SK-N-SH (cell line): ENCODE results near the gene USP32. TPM values are rescaled to one million over a fixed set of nuclear protein-coding genes. Genes with fewer than 3 reads are reported as not detected.

ENCODE experiments used
- CTCF ChIA-PET: fragments of 300-600, 350-600 bp; formaldehyde crosslinking; extraction: SDS; loops from one replicate; lab custom pipeline; 2021; lab: Yijun Ruan, JAX
- POLR2A ChIA-PET: fragments of 350-600 bp; sonication (Branson Sonifier 250); formaldehyde crosslinking; extraction: SDS; loops from one replicate; lab custom pipeline; 2020; ENCODE audit warnings: antibody characterized with exemption, inconsistent platforms; lab: Yijun Ruan, JAX
- DNase-seq: peaks from one replicate; pipeline ENCODE4 v3.0.0; 2012
- H2AFZ ChIP-seq: fragments of 200-600 bp; sonication (generic); 2 replicates; pipeline ENCODE4 v1.8.1; 2016; ENCODE audit warnings: antibody characterized with exemption, mild to moderate bottlenecking, low read depth
- H3F3A ChIP-seq: fragments of 200-600 bp; sonication (generic); replicated peaks from 2 replicates; pipeline ENCODE3; 2016; ENCODE audit warnings: antibody characterized with exemption, mild to moderate bottlenecking; ENCODE audit not compliant: insufficient read depth
- H3K27ac ChIP-seq, 2 experiments: fragments of 200-500 bp in 1 of 2; fragments of 200-600 bp in 1 of 2; sonication (Bioruptor generic) in 1 of 2; sonication (generic), shearing (Covaris generic) in 1 of 2; 2 replicates each; pipeline versions ENCODE4 v1.5.1 to v1.6.1; 2014 to 2016; ENCODE audit warnings: low read depth in 2 of 2, inconsistent platforms in 1 of 2, low read length in 1 of 2, mild to moderate bottlenecking in 1 of 2, mixed read lengths in 1 of 2
- H3K27me3 ChIP-seq: fragments of 200-600 bp; sonication (generic), shearing (Covaris generic); 2 replicates; pipeline ENCODE4 v1.6.1; 2016; ENCODE audit warnings: mixed run types; ENCODE audit not compliant: insufficient read depth
- H3K36me3 ChIP-seq, 2 experiments: fragments of 200-500 bp in 1 of 2; fragments of 200-600 bp in 1 of 2; sonication (Bioruptor generic) in 1 of 2; sonication (generic) in 1 of 2; replicated peaks in 1 of 2; 2 replicates each; pipeline versions ENCODE3 to v1.5.1; 2014 to 2016; ENCODE audit warnings: low read length in 1 of 2, mild to moderate bottlenecking in 1 of 2; ENCODE audit not compliant: insufficient read depth in 2 of 2, control insufficient read depth in 1 of 2
- H3K4me1 ChIP-seq, 2 experiments: fragments of 200-500 bp in 1 of 2; fragments of 200-600 bp in 1 of 2; sonication (Bioruptor generic) in 1 of 2; sonication (generic), shearing (Covaris generic) in 1 of 2; 2 replicates each; pipeline versions ENCODE4 v1.5.1 to v1.6.1; 2014 to 2016; ENCODE audit warnings: low read depth in 1 of 2, low read length in 1 of 2, mixed run types in 1 of 2; ENCODE audit not compliant: insufficient read depth in 2 of 2, control insufficient read depth in 1 of 2
- H3K4me2 ChIP-seq: fragments of 200-600 bp; sonication (generic), shearing (Covaris generic); 2 replicates; pipeline ENCODE4 v1.6.1; 2017; ENCODE audit warnings: mixed run types
- H3K4me3 ChIP-seq, 2 experiments: fragments of 200-500 bp in 1 of 2; fragments of 200-600 bp in 1 of 2; sonication (Bioruptor generic) in 1 of 2; sonication (generic), shearing (Covaris generic) in 1 of 2; 2 replicates each; pipeline versions ENCODE4 v1.5.1 to v1.8.1; 2014 to 2016; ENCODE audit warnings: low read depth in 2 of 2, inconsistent platforms in 1 of 2, low read length in 1 of 2, mild to moderate bottlenecking in 1 of 2, mixed read lengths in 1 of 2, moderate library complexity in 1 of 2
- H3K79me2 ChIP-seq: fragments of 200-600 bp; sonication (generic); 2 replicates; pipeline ENCODE4 v1.8.1; 2017; ENCODE audit warnings: mild to moderate bottlenecking; ENCODE audit not compliant: insufficient read depth
- H3K9ac ChIP-seq: fragments of 200-600 bp; sonication (generic); 2 replicates; pipeline ENCODE4 v1.6.1; 2017; ENCODE audit warnings: mixed run types
- H3K9me2 ChIP-seq: fragments of 200-600 bp; sonication (generic); 2 replicates; pipeline ENCODE4 v1.6.1; 2017; ENCODE audit warnings: mixed run types
- H3K9me3 ChIP-seq: fragments of 200-600 bp; sonication (generic); 2 replicates; pipeline ENCODE4 v1.6.1; 2017; ENCODE audit warnings: mixed run types, mild to moderate bottlenecking, moderate library complexity
- H4K20me1 ChIP-seq: fragments of 200-600 bp; sonication (generic); 2 replicates; pipeline ENCODE4 v1.6.1; 2017; ENCODE audit warnings: mild to moderate bottlenecking, mixed run types; ENCODE audit not compliant: insufficient read depth
- CHD2 ChIP-seq: fragments of 150-350 bp; IDR thresholded peaks from 2 replicates; pipeline ENCODE4 v1.6.1; 2018; ENCODE audit warnings: low read length; ENCODE audit not compliant: partially characterized antibody
- EZH2phosphoT487 ChIP-seq: fragments of 200-600 bp; sonication (generic); IDR thresholded peaks from 2 replicates; pipeline ENCODE4 v1.6.1; 2017; ENCODE audit warnings: low read depth, mixed run types, mild to moderate bottlenecking, antibody characterized with exemption, moderate library complexity, borderline replicate concordance
- FOXJ3 ChIP-seq: sonication (generic); formaldehyde crosslinking; IDR thresholded peaks from 2 replicates; pipeline ENCODE4 v1.5.1; 2020; ENCODE audit warnings: mild to moderate bottlenecking, missing genetic modification reagents
- FOXM1 ChIP-seq: IDR thresholded peaks from 2 replicates; pipeline ENCODE4 v1.4.0; 2012; ENCODE audit warnings: low read depth, mild to moderate bottlenecking
- JUND ChIP-seq: IDR thresholded peaks from 2 replicates; pipeline ENCODE4 v1.4.0; 2012
- MEF2A ChIP-seq: IDR thresholded peaks from 2 replicates; pipeline ENCODE4 v1.4.0; 2012; ENCODE audit warnings: low read depth, borderline replicate concordance
- SIN3A ChIP-seq: IDR thresholded peaks from 2 replicates; pipeline ENCODE4 v1.6.1; 2012; ENCODE audit warnings: low read depth, mild to moderate bottlenecking, low read length, moderate library complexity, borderline replicate concordance
- SMC3 ChIP-seq: IDR thresholded peaks from 2 replicates; pipeline ENCODE4 v1.6.1; 2012; ENCODE audit warnings: low read depth, low read length, improper control_type of control experiment
- TAF1 ChIP-seq: IDR thresholded peaks from 2 replicates; pipeline ENCODE4 v1.6.1; 2012; ENCODE audit warnings: low read depth, mild to moderate bottlenecking, low read length, moderate library complexity, borderline replicate concordance
- TEAD4 ChIP-seq: IDR thresholded peaks from 2 replicates; pipeline ENCODE4 v1.4.0; 2012; ENCODE audit warnings: mild to moderate bottlenecking, borderline replicate concordance; ENCODE audit not compliant: insufficient read depth
- WGBS: methylation state at CpG from one replicate; pipeline ENCODE4 v1.1.6; 2017; ENCODE audit warnings: low lambda C conversion rate; 5-methylcytosine and 5-hydroxymethylcytosine counted together
- polyA plus RNA-seq, 3 experiments: library from polyadenylated mRNA; depleted of rRNA; stranded (reverse); fragments of >200 nt; gene quantifications; 2 replicates each; pipeline ENCODE4 v1.2.3, GENCODE V29; 2012
- TF ChIP-seq, protein P1 (sequence below): fragments of 200-600 bp; sonication (generic); IDR thresholded peaks from 2 replicates; pipeline ENCODE4 v1.6.1; 2017; ENCODE audit warnings: antibody characterized with exemption, mild to moderate bottlenecking, moderate library complexity
- TF ChIP-seq, protein P2 (sequence below): IDR thresholded peaks from 2 replicates; pipeline ENCODE4 v1.4.0; 2012; ENCODE audit warnings: low read depth, borderline replicate concordance
- TF ChIP-seq, protein P3 (sequence below): IDR thresholded peaks from 2 replicates; pipeline ENCODE4 v1.6.1; 2012; ENCODE audit warnings: mild to moderate bottlenecking, low read depth, low read length, moderate library complexity

Gene USP32
- polyA plus RNA-seq, 1 of the 3 experiments (the other 2 are of a cell fraction): 25.6 TPM

DNA sequence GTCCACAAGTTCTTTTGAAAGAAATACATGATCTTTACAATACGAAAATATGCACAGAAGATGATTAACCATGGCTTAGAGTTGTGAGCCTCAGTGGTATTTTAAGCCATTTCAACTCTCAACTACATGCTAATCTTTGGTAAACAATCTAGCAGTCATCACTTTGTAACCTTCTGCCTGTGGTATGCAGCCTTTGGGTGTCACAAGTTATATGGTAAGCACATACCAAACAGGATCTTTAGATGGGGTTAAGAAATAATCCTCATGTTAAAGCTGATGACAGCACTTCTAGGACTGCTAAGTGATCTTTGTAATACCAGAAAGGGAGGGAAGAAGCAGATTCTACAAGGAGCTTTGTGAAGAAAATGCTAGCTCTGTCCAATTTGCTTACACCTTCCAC lies 167.9 kb downstream of the USP32 start:
- ChIA-PET CTCF (interaction anchor here (1.1 to 2.2 kb wide), 3 partner anchors 82 to 198 kb away, joined by 3 to 12 read pairs (median 4); partner anchors contain the start of gene CHCT1), POLR2A (no interaction called here)
- H3K9ac ChIP-seq: no peak overlapping the region
- H3K36me3 ChIP-seq: peaks cover 30 to 55% of the 10 kb centered on the region in 2 experiments
- peaks cover under 1% of the 10 kb centered on the region for H3F3A ChIP-seq
- TF ChIP-seq MEF2A: no peak
- no peak for TF ChIP-seq SIN3A
- TF ChIP-seq, protein P1, sequence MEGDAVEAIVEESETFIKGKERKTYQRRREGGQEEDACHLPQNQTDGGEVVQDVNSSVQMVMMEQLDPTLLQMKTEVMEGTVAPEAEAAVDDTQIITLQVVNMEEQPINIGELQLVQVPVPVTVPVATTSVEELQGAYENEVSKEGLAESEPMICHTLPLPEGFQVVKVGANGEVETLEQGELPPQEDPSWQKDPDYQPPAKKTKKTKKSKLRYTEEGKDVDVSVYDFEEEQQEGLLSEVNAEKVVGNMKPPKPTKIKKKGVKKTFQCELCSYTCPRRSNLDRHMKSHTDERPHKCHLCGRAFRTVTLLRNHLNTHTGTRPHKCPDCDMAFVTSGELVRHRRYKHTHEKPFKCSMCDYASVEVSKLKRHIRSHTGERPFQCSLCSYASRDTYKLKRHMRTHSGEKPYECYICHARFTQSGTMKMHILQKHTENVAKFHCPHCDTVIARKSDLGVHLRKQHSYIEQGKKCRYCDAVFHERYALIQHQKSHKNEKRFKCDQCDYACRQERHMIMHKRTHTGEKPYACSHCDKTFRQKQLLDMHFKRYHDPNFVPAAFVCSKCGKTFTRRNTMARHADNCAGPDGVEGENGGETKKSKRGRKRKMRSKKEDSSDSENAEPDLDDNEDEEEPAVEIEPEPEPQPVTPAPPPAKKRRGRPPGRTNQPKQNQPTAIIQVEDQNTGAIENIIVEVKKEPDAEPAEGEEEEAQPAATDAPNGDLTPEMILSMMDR: no peak
- TF ChIP-seq, protein P2, sequence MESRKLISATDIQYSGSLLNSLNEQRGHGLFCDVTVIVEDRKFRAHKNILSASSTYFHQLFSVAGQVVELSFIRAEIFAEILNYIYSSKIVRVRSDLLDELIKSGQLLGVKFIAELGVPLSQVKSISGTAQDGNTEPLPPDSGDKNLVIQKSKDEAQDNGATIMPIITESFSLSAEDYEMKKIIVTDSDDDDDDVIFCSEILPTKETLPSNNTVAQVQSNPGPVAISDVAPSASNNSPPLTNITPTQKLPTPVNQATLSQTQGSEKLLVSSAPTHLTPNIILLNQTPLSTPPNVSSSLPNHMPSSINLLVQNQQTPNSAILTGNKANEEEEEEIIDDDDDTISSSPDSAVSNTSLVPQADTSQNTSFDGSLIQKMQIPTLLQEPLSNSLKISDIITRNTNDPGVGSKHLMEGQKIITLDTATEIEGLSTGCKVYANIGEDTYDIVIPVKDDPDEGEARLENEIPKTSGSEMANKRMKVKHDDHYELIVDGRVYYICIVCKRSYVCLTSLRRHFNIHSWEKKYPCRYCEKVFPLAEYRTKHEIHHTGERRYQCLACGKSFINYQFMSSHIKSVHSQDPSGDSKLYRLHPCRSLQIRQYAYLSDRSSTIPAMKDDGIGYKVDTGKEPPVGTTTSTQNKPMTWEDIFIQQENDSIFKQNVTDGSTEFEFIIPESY: no peak
- no peak for TF ChIP-seq EZH2phosphoT487
- no peak for TF ChIP-seq FOXJ3 (CRISPR knock-in tag)
- TF ChIP-seq CHD2: no peak
- TF ChIP-seq SMC3: no peak
- no peak for TF ChIP-seq JUND
- no peak for TF ChIP-seq FOXM1
- TF ChIP-seq, protein P3, sequence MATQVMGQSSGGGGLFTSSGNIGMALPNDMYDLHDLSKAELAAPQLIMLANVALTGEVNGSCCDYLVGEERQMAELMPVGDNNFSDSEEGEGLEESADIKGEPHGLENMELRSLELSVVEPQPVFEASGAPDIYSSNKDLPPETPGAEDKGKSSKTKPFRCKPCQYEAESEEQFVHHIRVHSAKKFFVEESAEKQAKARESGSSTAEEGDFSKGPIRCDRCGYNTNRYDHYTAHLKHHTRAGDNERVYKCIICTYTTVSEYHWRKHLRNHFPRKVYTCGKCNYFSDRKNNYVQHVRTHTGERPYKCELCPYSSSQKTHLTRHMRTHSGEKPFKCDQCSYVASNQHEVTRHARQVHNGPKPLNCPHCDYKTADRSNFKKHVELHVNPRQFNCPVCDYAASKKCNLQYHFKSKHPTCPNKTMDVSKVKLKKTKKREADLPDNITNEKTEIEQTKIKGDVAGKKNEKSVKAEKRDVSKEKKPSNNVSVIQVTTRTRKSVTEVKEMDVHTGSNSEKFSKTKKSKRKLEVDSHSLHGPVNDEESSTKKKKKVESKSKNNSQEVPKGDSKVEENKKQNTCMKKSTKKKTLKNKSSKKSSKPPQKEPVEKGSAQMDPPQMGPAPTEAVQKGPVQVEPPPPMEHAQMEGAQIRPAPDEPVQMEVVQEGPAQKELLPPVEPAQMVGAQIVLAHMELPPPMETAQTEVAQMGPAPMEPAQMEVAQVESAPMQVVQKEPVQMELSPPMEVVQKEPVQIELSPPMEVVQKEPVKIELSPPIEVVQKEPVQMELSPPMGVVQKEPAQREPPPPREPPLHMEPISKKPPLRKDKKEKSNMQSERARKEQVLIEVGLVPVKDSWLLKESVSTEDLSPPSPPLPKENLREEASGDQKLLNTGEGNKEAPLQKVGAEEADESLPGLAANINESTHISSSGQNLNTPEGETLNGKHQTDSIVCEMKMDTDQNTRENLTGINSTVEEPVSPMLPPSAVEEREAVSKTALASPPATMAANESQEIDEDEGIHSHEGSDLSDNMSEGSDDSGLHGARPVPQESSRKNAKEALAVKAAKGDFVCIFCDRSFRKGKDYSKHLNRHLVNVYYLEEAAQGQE: no peak
- TF ChIP-seq TAF1: no peak
- TF ChIP-seq TEAD4: no peak
- no peak overlapping the region for H3K4me2 ChIP-seq
- no peak overlapping the region for H3K27ac ChIP-seq
- DNase-seq: no peak
- no peaks in the 10 kb centered on the region for H3K9me2 ChIP-seq
- H3K79me2 ChIP-seq: no peaks in the 10 kb centered on the region
- 88% methylated on average over 1 of the region's 1 CpG for WGBS
- no peaks in the 10 kb centered on the region for H4K20me1 ChIP-seq
- H3K4me1 ChIP-seq: no peaks in the 10 kb centered on the region; a peak in 1 of 4 replicates
- no peaks in the 10 kb centered on the region for H3K9me3 ChIP-seq
- H2AFZ ChIP-seq: no peak overlapping the region
- no peaks in the 10 kb centered on the region for H3K27me3 ChIP-seq
- no peak overlapping the region for H3K4me3 ChIP-seq
